IMR-90 (cell line): ENCODE measurements around the gene TSBP1. TPM values are rescaled to one million over a fixed set of nuclear protein-coding genes. Genes with fewer than 3 reads are reported as not detected.

Source experiments
- ATAC-seq: fragments of 200-7000 bp; cut with Tn5 transposase; 2 replicates; pipeline ENCODE4 v1.9.1; 2020; ENCODE audit warnings: low read depth, mild to moderate bottlenecking, moderate library complexity
- BruUV-seq: library from RNA; stranded (reverse); fragments of 400-500 nt; replicated peaks from 2 replicates; lab custom pipeline; 2021; lab: Mats Ljungman, UMichigan
- CTCF ChIA-PET: fragments of 300-600 bp; formaldehyde crosslinking; extraction: SDS; loops from one replicate; lab custom pipeline; 2021; ENCODE audit warnings: antibody characterized with exemption; lab: Yijun Ruan, JAX
- POLR2A ChIA-PET: fragments of 300-600 bp; sonication (Branson Sonifier 250); formaldehyde crosslinking; loops from one replicate; lab custom pipeline; 2022; ENCODE audit warnings: antibody characterized with exemption; ENCODE audit not compliant: unreplicated experiment; lab: Charles Lee
- DNase-seq: peaks from one replicate; pipeline ENCODE4 v3.0.0; 2013
- H2AFZ ChIP-seq: replicated peaks from 2 replicates; pipeline ENCODE3; 2013; ENCODE audit warnings: low read length, mild to moderate bottlenecking; ENCODE audit not compliant: poor library complexity
- H2AK5ac ChIP-seq: 2 replicates; pipeline ENCODE4 v1.6.1; 2013; ENCODE audit warnings: low read depth, low read length, inconsistent platforms
- H2AK9ac ChIP-seq: replicated peaks from 2 replicates; pipeline ENCODE3; 2013; ENCODE audit warnings: mild to moderate bottlenecking, low read depth, low read length, moderate library complexity; ENCODE audit not compliant: poor library complexity
- H2BK120ac ChIP-seq: 2 replicates; pipeline ENCODE4 v1.6.1; 2013; ENCODE audit warnings: low read depth, low read length, inconsistent platforms
- H2BK15ac ChIP-seq: 3 replicates; pipeline ENCODE4 v1.6.1; 2013; ENCODE audit warnings: low read depth, low read length, inconsistent platforms
- H2BK20ac ChIP-seq: 2 replicates; pipeline ENCODE4 v1.6.1; 2013; ENCODE audit warnings: low read depth, mild to moderate bottlenecking, inconsistent platforms, low read length, moderate library complexity
- H2BK5ac ChIP-seq: 2 replicates; pipeline ENCODE4 v1.6.1; 2013; ENCODE audit warnings: mild to moderate bottlenecking, low read depth, low read length, inconsistent platforms; ENCODE audit not compliant: poor library complexity, severe bottlenecking
- H3K14ac ChIP-seq: replicated peaks from 2 replicates; pipeline ENCODE4 v1.6.1; 2013; ENCODE audit warnings: low read depth, low read length, inconsistent platforms
- H3K18ac ChIP-seq: 2 replicates; pipeline ENCODE4 v1.6.1; 2013; ENCODE audit warnings: low read depth, low read length, control low read depth
- H3K23ac ChIP-seq: 2 replicates; pipeline ENCODE4 v1.6.1; 2013; ENCODE audit warnings: low read depth, low read length, inconsistent platforms
- H3K27ac ChIP-seq: 2 replicates; pipeline ENCODE4 v1.5.1; 2013; ENCODE audit warnings: mild to moderate bottlenecking, control low read depth, low read length; ENCODE audit not compliant: insufficient read depth
- H3K27me3 ChIP-seq: 2 replicates; pipeline ENCODE4 v1.6.1; 2013; ENCODE audit warnings: low read length; ENCODE audit not compliant: control insufficient read depth, insufficient read depth
- H3K36me3 ChIP-seq: 2 replicates; pipeline ENCODE4 v1.6.1; 2013; ENCODE audit warnings: low read length, mixed read lengths; ENCODE audit not compliant: control insufficient read depth, insufficient read depth
- H3K4ac ChIP-seq: 2 replicates; pipeline ENCODE4 v1.6.1; 2013; ENCODE audit warnings: low read depth, low read length, inconsistent platforms
- H3K4me1 ChIP-seq: 2 replicates; pipeline ENCODE4 v1.6.1; 2013; ENCODE audit warnings: low read length, mixed read lengths; ENCODE audit not compliant: control insufficient read depth, insufficient read depth
- H3K4me2 ChIP-seq: 2 replicates; pipeline ENCODE4 v1.6.1; 2013; ENCODE audit warnings: low read depth, mild to moderate bottlenecking, control low read depth, low read length, moderate library complexity
- H3K4me3 ChIP-seq: 2 replicates; pipeline ENCODE4 v1.5.1; 2013; ENCODE audit warnings: low read depth, mild to moderate bottlenecking, control low read depth, low read length, moderate library complexity; ENCODE audit not compliant: insufficient read depth
- H3K56ac ChIP-seq: 2 replicates; pipeline ENCODE4 v1.6.1; 2013; ENCODE audit warnings: low read length, inconsistent platforms; ENCODE audit not compliant: insufficient read depth; ENCODE audit errors: extremely low read depth
- H3K79me1 ChIP-seq, 2 experiments: 2 replicates each; pipeline ENCODE4 v1.6.1; 2013; ENCODE audit warnings: low read length in 2 of 2, inconsistent platforms in 1 of 2, low read depth in 1 of 2
- H3K9ac ChIP-seq: 2 replicates; pipeline ENCODE4 v1.6.1; 2013; ENCODE audit warnings: low read depth, low read length, control low read depth
- H3K9me1 ChIP-seq: 2 replicates; pipeline ENCODE4 v1.6.1; 2013; ENCODE audit warnings: low read length, inconsistent platforms; ENCODE audit not compliant: insufficient read depth
- H3K9me3 ChIP-seq: 2 replicates; pipeline ENCODE4 v1.6.1; 2013; ENCODE audit warnings: low read length; ENCODE audit not compliant: control insufficient read depth, insufficient read depth
- H4K20me1 ChIP-seq: 2 replicates; pipeline ENCODE4 v1.6.1; 2013; ENCODE audit warnings: low read length, inconsistent platforms; ENCODE audit not compliant: insufficient read depth
- H4K5ac ChIP-seq: 2 replicates; pipeline ENCODE4 v1.6.1; 2013; ENCODE audit warnings: mild to moderate bottlenecking, low read depth, low read length, control low read depth
- H4K8ac ChIP-seq, 2 experiments: 2 replicates each; pipeline ENCODE4 v1.6.1; 2013; ENCODE audit warnings: low read depth in 2 of 2, low read length in 2 of 2, control low read depth in 1 of 2, inconsistent platforms in 1 of 2
- H4K91ac ChIP-seq: 2 replicates; pipeline ENCODE4 v1.6.1; 2013; ENCODE audit warnings: low read depth, low read length, inconsistent platforms; ENCODE audit not compliant: insufficient read depth
- MAFK ChIP-seq: IDR thresholded peaks from 2 replicates; pipeline ENCODE4 v1.6.1; 2012; ENCODE audit warnings: low read depth, low read length, improper control_type of control experiment
- POLR2A ChIP-seq: IDR thresholded peaks from 2 replicates; pipeline ENCODE4 v1.6.1; 2012; ENCODE audit warnings: mild to moderate bottlenecking, low read depth, low read length
- WGBS, 2 experiments: methylation state at CpG; one replicate each; pipeline versions ENCODE4 v1.1.5 to v1.1.7; 2013; ENCODE audit warnings: missing lambda C conversion rate in 2 of 2; ENCODE audit not compliant: insufficient read length in 1 of 2; ENCODE audit errors: extremely low coverage in 2 of 2; 5-methylcytosine and 5-hydroxymethylcytosine counted together
- dilution Hi-C: fragments of 300-500 bp; cut with HindIII; formaldehyde crosslinking; loops from one replicate; pipeline ENCODE4 v1.14.3; 2018; ENCODE audit warnings: low sequenced_read_pairs; ENCODE audit not compliant: unreplicated experiment
- in situ Hi-C: fragments of 300-500 bp; cut with MboI; formaldehyde crosslinking; loops from 3 replicates; pipeline ENCODE4 v1.14.3; 2019; ENCODE audit warnings: low sequenced_read_pairs, inconsistent platforms, mixed read lengths
- intact Hi-C: fragments of 100-400 bp; cut with micrococcal nuclease; formaldehyde crosslinking; loops from 2 replicates; pipeline ENCODE4 v1.10.0; 2022
- polyA plus RNA-seq, 3 experiments: library from polyadenylated mRNA; depleted of rRNA; stranded (reverse); fragments of >200 nt; gene quantifications; 2 replicates each; pipeline ENCODE4 v1.2.3, GENCODE V29; 2012; ENCODE audit warnings: low replicate concordance in 1 of 3
- total RNA-seq: library from RNA; depleted of rRNA; stranded (reverse); fragments of >200 nt; gene quantifications from 2 replicates; pipeline ENCODE4 v1.2.3, GENCODE V29; 2012
- TF ChIP-seq, protein P1 (sequence below): fragments of 150-350 bp; IDR thresholded peaks from 2 replicates; pipeline ENCODE4 v1.6.1; 2017; ENCODE audit warnings: mild to moderate bottlenecking, antibody characterized with exemption, low read length, low read depth

Gene TSBP1
- total and polyA plus RNA-seq, 2 of the 4 experiments (the other 2 are of a cell fraction) = not detected

DNA sequence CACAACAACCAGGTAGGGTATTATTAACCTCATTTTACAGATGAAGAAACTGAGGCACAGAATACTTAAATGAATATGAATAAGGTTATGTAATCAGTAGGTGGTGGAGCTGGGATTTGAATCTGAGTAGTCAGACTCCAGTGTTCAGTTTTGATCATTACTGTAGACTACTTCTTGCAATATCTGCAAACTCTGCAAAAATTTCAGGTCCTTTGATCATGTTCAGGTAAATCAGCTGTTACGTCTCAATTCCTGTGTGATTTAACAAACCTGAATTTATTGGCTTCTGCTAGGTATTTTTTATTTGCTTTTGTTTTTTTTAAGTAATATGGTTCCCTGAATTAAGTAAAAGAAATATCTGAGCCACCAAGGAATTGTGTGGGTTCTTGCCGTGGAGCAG lies 77.1 kb downstream of the TSBP1 start:
- Histone ChIP-seq H2AFZ (no peak overlapping the region), H3K18ac (no peak overlapping the region), H3K36me3 (no peaks in the 10 kb centered on the region), H2AK9ac (no peak overlapping the region), H3K4me1 (no peaks in the 10 kb centered on the region), H3K23ac (no peak overlapping the region), H4K20me1 (no peaks in the 10 kb centered on the region), H3K4ac (no peak overlapping the region), H4K5ac (no peak overlapping the region), H3K56ac (no peak overlapping the region), H2BK120ac (no peak overlapping the region), H3K9ac (no peak overlapping the region), H3K14ac (no peak overlapping the region), H2BK20ac (no peak overlapping the region), H2BK5ac (no peak overlapping the region), H3K79me1 (no peaks in the 10 kb centered on the region), H3K4me2 (no peak overlapping the region), H4K91ac (no peak overlapping the region), H2BK15ac (no peak overlapping the region), H3K27ac (no peak overlapping the region), H3K27me3 (peaks cover 7% of the 10 kb centered on the region; the same call in 1 of the 2 replicates), H2AK5ac (no peak overlapping the region), H3K9me1 (no peaks in the 10 kb centered on the region), H3K4me3 (no peak overlapping the region), H3K9me3 (no peaks in the 10 kb centered on the region), H4K8ac (no peak overlapping the region)
- TF ChIP-seq MAFK (peak; percentile 35; the same call in 1 of the 2 replicates), POLR2A (no peak)
- TF ChIP-seq, protein P1, sequence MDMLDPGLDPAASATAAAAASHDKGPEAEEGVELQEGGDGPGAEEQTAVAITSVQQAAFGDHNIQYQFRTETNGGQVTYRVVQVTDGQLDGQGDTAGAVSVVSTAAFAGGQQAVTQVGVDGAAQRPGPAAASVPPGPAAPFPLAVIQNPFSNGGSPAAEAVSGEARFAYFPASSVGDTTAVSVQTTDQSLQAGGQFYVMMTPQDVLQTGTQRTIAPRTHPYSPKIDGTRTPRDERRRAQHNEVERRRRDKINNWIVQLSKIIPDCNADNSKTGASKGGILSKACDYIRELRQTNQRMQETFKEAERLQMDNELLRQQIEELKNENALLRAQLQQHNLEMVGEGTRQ = no peak
- ATAC-seq (no peak), DNase-seq (no peak)
- intact Hi-C loops (no loop called here), dilution Hi-C loops (no loop called here), in situ Hi-C loops (no loop called here)
- POLR2A ChIA-PET = no interaction called here
- CTCF ChIA-PET = no interaction called here
- no CpG with 5 or more reads among the region's 2 CpGs for WGBS, 2 experiments
- BruUV-seq = no TSS peak
